ENCODE measurements around the gene PDCD6IP.

- TF ChIP-seq CTCF (IDR thresholded peaks at IDR 0.05; ENCODE audit: insufficient read depth, low read depth, low read length) (peak; percentile 20), EZH2 (IDR thresholded peaks at IDR 0.05; ENCODE audit: insufficient read depth, low read length) (no peak)
These were observed 85.6 kb downstream of the PDCD6IP start for GRCh38 chr3:33883951-33884561.

Data from astrocyte (in vitro differentiated cells and primary cell).